ENCODE data around the gene CATSPERZ. TPM values are rescaled to one million over a fixed set of nuclear protein-coding genes. Genes with fewer than 3 reads are reported as not detected.

CATSPERZ gene
- total RNA-seq, 1 donor from 2014 or later: 0.33 TPM

DNA sequence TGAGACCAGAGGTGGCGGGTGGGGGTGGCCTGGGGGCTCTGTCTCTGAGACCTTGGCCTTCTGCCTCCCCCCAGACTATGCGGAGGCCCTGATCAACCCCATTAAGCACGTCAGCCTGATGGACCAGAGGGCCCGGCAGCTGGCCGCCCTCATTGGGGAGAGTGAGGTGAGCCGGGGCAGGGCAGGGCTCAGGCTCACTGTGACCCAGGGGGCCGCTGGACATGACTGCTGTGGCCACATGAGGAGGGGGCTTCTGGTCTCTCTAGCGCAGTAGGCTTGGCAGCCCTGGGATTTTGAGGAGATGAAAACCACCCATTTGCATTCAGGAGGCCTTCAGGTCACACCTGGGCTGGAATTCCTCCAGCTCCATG is 36.2 kb upstream of the CATSPERZ start:
- DNase-seq (ENCODE audit: low read depth, low spot score): no peak

GRCh38 chr11:64264371-64264852 is 35.7 kb upstream of the CATSPERZ start:
- DNase-seq (ENCODE audit: low read depth, low spot score): no peak

DNA sequence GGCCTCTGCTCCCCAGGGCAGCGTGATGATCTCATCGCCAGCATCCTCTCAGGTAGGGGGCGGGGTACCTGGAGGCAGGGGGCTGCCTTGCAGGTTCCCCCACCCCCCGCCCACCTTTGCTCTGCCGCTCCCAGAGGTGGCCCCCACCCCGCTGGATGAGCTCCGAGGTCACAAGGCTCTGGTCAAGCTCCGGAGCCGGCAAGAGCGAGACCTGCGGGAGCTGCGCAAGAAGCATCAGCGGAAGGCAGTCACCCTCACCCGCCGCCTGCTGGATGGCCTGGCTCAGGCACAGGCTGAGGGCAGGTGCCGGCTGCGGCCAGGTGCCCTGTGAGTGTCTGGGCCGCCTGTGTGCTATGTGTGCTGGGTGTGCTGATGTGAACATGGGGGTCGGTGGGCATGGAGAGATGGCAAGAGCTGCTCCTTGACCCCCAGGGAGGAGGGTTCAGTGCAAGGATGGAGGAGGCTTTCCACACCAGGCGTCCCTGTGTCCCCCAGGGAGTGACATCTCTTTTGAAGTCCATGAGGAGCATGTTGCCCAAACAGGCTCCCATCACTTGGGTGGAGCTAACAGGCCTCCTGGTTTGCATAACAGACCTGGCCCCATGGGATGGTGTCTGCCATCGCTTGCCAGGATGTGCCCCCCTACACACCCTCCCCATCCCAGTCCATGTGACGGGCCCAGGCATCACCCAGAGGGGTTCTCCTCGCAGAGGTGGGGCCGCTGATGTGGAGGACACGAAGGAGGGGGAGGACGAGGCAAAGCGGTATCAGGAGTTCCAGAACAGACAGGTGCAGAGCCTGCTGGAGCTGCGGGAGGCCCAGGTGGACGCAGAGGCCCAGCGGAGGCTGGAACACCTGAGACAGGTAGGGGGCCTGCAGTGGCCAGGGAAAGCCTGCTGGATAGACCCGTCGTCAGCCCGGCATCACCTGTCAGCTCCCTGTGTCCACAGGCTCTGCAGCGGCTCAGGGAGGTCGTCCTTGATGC is 34.7 kb upstream of the CATSPERZ start:
- DNase-seq (ENCODE audit: low read depth, low spot score): no peak

DNA sequence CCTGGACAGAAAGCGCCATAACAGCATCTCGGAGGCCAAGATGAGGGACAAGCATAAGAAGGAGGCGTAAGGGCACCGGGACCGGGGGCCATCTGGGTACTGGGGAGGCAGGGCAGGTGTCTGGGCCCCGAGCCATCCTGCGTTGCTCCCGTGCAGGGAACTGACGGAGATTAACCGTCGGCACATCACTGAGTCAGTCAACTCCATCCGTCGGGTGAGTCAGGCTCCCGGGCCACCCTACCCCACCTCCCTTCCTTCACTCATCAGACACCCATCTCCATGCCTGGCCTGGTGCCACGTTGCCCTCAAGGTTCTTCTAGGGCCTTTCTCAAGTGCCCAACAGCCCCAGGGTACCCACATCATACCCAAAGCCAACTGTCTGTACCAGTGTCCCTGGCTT is 33.8 kb upstream of the CATSPERZ start:
- DNase-seq (ENCODE audit: low read depth, low spot score): no peak

DNA sequence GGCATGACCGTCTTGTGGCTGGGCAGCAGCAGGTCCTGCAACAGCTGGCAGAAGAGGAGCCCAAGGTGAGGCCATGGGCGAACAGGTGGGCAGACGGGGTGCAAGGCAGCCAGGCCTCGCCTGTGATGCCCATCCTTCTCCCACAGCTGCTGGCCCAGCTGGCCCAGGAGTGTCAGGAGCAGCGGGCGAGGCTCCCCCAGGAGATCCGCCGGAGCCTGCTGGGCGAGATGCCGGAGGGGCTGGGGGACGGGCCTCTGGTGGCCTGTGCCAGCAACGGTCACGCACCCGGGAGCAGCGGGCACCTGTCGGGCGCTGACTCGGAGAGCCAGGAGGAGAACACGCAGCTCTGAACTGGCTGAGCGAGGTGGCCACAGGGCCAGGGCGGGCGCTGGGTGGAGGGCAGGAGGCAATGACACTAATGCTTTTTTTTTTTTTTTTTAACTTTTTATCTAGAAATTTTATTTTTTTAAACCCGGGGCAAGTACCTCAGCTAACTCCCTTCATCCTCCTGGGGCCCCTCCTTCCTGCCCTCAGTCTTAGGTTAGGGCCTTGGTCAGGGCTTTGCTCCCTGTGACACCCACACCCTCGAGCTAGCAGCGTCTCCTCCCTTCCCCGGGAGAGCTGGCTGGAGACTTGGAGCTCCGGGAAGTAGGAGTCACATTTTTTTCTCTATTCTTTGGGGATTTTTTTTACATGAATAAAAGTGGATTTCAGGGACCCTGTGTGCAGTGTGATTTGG is 32.8 kb upstream of the CATSPERZ start:
- no peak for DNase-seq (ENCODE audit: low read depth, low spot score)

DNA sequence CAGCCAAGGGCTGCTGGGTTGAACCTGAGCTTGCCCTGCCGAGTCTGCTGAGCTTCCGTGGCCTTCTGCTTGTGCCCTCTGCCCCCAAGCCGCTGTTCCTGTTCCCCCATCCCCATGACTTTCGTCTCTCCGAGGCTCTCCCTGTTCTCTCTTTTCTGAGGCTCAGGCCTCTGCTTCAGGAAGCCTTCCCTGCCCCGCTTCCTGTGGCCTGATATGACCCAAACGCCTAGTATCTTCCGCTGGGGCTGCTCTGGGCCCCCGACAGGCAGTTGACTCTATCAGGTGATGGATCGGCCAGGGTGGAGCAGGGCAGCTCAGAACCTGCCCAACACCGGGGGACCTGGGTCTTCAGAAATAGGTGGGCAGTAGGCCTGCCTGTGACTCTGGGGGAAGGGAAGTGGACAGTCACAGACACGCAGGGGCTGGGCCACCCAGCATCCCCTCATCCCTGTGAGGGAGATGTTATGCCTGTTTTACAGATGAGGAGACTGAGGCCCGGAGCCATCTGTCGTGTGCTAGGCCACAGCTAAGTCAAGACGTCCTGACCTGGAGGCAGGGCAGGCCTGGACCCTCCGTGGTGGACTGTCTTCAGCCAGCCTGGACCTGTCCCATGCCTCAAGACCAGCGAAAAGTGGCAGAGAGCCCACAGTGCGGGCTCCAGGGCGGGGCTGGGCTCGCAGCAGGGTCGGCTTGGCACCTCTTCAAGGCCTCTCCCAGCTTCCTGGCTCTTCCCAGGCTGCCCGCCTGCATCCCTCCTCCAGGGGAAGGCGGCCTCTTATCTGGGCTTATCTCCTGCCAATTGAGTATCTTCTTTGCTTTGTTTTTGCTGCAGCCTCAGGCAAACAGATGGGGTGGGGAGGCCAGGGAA is 31.9 kb upstream of the CATSPERZ start:
- DNase-seq (ENCODE audit: low read depth, low spot score): peak; percentile 48

DNA sequence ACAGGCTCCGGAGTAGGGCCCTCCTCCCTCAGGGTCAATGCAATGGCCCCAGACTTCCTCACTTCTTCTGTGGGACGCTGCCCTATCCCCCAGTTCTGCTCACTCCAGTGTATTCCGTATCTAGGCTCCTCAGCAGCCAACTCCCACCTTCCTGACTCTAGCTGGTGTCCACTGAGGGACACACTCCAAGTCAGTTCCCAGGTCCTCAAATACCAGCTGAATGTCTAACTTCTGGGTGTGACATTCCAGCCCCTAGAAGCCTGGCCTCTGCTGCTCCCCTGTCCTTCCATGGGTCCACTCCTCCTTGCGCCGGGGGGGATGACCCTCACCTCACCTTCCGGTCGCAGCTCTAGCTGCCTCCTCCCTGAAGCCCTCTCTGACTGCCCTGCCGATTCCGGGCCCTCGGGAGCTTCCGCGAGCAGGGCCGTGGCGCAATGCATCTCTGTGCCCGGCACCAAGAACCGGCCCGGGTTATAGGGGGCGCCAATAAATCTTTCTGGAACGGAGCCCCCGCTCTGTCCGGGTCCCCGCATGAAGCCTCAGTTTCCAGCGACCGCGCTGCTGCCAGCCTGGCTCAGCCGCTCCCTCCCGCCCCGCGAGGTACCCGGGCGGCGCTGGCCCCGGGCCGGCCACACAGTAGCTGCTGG is 31.1 kb upstream of the CATSPERZ start:
- DNase-seq (ENCODE audit: low read depth, low spot score): no peak

GRCh38 chr11:64269540-64270220 is 30.5 kb upstream of the CATSPERZ start:
- peak; percentile 99 for DNase-seq (ENCODE audit: low read depth, low spot score)

DNA sequence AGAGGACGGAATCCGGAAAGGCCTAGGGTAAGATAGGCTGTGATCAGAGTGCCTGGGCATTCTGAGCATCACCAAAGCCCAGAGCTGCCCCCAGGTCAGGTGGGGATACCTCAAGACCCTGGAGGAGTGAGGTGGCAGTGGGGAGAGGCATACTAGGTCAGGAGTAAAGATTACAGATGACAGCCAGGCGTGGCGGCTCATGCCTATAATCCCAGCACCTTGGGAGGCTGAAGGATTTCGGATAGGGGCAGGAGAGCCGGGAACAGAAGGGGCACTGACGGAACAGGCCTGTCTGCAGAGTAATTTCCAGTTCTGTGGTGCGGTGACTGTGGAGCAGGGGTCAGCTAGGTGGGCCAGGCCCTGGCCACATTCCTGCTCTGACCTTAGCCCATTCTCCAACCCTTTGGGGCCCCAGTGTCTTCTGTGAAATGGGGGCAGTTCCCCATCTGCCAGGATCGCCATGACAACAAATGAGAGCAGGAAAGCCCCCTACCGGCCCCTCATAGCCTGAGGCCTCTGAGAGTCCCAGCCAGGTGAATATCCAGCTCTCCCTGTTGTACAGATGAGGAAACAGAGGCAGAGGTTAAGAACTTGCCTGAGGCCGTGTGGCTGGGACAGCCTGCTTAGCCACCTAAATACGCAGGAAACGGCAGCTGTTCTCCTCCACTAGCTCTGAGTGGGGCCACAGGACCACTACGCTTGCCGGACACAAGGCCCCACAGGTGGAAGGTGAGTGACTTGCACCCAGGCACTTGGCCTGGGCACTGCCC is 24.9 kb upstream of the CATSPERZ start:
- DNase-seq (ENCODE audit: low read depth, low spot score): no peak

DNA sequence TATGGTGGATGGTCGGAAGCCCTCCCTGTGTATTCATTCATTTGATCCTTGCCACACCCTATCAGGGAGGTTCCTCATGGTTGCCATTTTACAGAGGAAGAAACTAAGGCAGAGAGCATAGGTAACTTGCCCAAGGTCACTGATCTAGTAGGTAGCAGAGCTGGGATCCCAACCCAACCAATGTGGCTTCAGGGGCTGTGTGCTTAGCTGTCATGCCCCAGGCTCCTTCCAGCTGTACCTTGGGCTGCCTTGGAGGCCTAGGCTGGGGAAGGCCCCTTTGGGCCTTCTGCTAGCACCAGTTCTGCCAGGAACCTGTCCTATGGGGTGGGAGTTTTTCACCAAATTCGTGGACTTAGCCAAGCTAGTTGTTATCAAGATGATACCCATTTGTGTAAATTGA is 24.3 kb upstream of the CATSPERZ start:
- no peak for DNase-seq (ENCODE audit: low read depth, low spot score)

- no peak for DNase-seq (ENCODE audit: low read depth, low spot score)
Measured at GRCh38 chr11:64276653-64277431, 23.3 kb upstream of the CATSPERZ start.

DNA sequence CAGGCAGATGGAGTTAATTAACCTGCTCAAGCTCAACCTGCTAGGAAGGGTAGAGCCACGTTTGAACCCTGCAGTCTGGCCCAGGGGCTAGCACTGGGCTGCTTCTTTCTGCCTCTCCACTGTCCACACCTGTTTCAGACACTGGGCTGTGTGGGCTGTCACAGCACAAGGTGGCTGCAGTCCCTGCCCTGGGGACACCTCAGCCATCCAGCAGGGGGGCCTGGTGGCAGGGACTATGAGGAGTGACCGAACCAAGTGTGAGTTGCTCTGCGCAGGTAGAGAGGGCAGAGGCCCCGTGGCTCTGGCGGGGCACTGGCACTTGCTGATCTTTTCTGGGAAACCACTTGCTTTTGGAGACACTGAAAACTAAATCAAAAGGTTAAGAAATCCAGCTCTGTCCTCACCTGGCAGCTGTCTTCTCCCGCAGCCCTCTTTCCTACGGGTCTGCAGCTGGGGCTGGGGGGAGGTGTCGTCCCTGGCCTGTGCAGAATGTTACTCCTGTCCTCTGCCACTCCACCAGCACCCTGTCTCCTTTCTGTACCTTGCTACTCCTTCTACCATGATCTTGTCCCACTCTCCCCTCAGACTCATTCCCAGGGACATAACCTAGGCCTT is 21.5 kb upstream of the CATSPERZ start:
- no peak for DNase-seq (ENCODE audit: low read depth, low spot score)

DNA sequence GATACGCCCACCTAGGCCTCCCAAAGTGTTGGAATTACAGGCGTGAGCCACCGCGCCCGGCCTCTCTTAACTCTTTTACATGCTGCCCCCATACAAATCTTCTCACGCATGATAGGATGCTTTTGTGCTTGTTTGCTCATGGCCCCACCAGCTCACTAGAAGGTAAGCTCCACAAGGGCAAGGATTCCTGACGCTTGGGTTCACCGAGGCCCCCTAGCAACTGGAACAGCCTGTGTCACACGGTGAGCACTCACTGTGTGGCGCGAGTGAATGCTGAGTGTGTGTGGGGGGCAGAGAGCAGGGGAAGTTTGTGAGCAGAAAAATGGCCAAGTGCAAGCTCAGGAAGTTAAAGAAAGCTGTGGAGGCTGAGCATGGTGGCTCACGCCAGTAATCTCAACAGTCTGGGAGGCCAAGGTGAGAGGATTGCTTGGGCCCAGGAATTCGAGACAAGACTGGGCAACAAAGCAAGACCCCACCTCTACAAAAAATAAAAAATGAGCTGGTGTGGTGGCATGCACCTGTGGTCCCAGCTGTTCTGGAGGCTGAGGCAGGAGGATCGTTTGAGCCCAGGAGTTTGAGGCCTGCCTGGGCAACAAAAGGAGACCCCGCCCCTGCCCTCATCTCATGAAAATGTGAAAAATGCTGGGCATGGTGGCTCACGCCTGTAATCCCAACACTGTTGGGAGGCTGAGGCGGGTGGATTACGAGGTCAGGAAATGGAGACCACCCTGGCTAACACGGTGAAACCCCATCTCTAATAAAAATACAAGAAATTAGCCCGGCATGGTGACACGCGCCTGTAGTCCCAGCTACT is 18.0 kb upstream of the CATSPERZ start:
- DNase-seq (ENCODE audit: low read depth, low spot score): no peak

GRCh38 chr11:64283092-64283491 is 17.1 kb upstream of the CATSPERZ start:
- DNase-seq (ENCODE audit: low read depth, low spot score): no peak

GRCh38 chr11:64284048-64284961 is 15.9 kb upstream of the CATSPERZ start, which contains the start of gene BAD:
BAD (minus strand) TSS chr11:64284665; CDS start chr11:64284368, 297 bp downstream.
- no peak for DNase-seq (ENCODE audit: low read depth, low spot score)

Data from pulmonary artery endothelial cell (primary cell).